GM12878 (cell line): ENCODE results near the gene PDE10A. TPM values are rescaled to one million over a fixed set of nuclear protein-coding genes. Genes with fewer than 3 reads are reported as not detected.

Experiments
- ATAC-seq: fragments of 200-7000 bp; cut with Tn5 transposase; 3 replicates; pipeline ENCODE4 v1.9.1; 2020; ENCODE audit warnings: mild to moderate bottlenecking, moderate library complexity
- BruUV-seq: library from RNA; stranded (reverse); fragments of 400-500 nt; replicated peaks from 2 replicates; lab custom pipeline; 2021; lab: Mats Ljungman, UMichigan
- CTCF ChIA-PET: fragments of 300-600 bp; sonication (Branson Sonifier 250); formaldehyde crosslinking; extraction: SDS; loops from one replicate; lab custom pipeline; 2021; ENCODE audit warnings: inconsistent platforms; lab: Yijun Ruan, JAX
- POLR2A ChIA-PET: fragments of 350-600 bp; formaldehyde crosslinking; extraction: SDS; loops from one replicate; lab custom pipeline; 2021; ENCODE audit warnings: inconsistent platforms; lab: Charles Lee
- RAD21 ChIA-PET: fragments of 300-600 bp; sonication (Branson Sonifier 250); formaldehyde crosslinking; loops from one replicate; lab custom pipeline; 2023; ENCODE audit warnings: antibody characterized with exemption; ENCODE audit not compliant: unreplicated experiment; lab: Charles Lee
- SMC1A ChIA-PET: fragments of 300-600 bp; sonication (Branson Sonifier 250); formaldehyde crosslinking; loops from one replicate; lab custom pipeline; 2023; ENCODE audit not compliant: unreplicated experiment, uncharacterized antibody; lab: Charles Lee
- DNase-seq: peaks from one replicate; pipeline ENCODE4 v3.0.0-alpha.2; 2011; ENCODE audit warnings: low read depth, low spot score
- FAIRE-seq: peaks from 3 replicates; lab custom pipeline; 2011; peaks lifted over from hg19 to GRCh38; lab: Jason Lieb, UNC
- H2AFZ ChIP-seq: 2 replicates; pipeline ENCODE4 v1.6.0; 2011; ENCODE audit warnings: low read depth, low read length, control low read depth; ENCODE audit not compliant: control insufficient read depth
- H3K27ac ChIP-seq: 2 replicates; pipeline ENCODE4 v1.5.1; 2011; ENCODE audit warnings: control low read depth; ENCODE audit not compliant: control insufficient read depth, insufficient read depth
- H3K27me3 ChIP-seq, 2 experiments: replicated peaks in 1 of 2; 2 replicates each; pipeline versions ENCODE4 v1.6.0 to v1.6.1; 2011; ENCODE audit warnings: low read length in 1 of 2; ENCODE audit not compliant: control insufficient read depth in 2 of 2, insufficient read depth in 2 of 2
- H3K36me3 ChIP-seq, 2 experiments: 2 replicates each; pipeline ENCODE4 v1.5.1; 2011; ENCODE audit warnings: low read length in 1 of 2; ENCODE audit not compliant: control insufficient read depth in 2 of 2, insufficient read depth in 2 of 2
- H3K4me1 ChIP-seq: 2 replicates; pipeline ENCODE4 v1.6.1; 2011; ENCODE audit warnings: mild to moderate bottlenecking, low read length, moderate library complexity, mixed read lengths; ENCODE audit not compliant: control insufficient read depth, insufficient read depth
- H3K4me2 ChIP-seq: 2 replicates; pipeline ENCODE4 v1.6.0; 2011; ENCODE audit warnings: control low read depth; ENCODE audit not compliant: control insufficient read depth, insufficient read depth
- H3K4me3 ChIP-seq: fragments of 200-600 bp; sonication (generic); 2 replicates; pipeline ENCODE4 v1.5.1; 2016
- H3K79me2 ChIP-seq: 2 replicates; pipeline ENCODE4 v1.6.0; 2011; ENCODE audit warnings: low read length; ENCODE audit not compliant: control insufficient read depth, insufficient read depth
- H3K9ac ChIP-seq: 2 replicates; pipeline ENCODE4 v1.8.0; 2011; ENCODE audit warnings: low read length, control low read depth, mixed read lengths; ENCODE audit not compliant: control insufficient read depth, insufficient read depth
- H3K9me3 ChIP-seq: replicated peaks from 3 replicates; pipeline ENCODE4 v1.5.1; 2011; ENCODE audit warnings: mild to moderate bottlenecking, low read length; ENCODE audit not compliant: control insufficient read depth, insufficient read depth
- H4K20me1 ChIP-seq: 2 replicates; pipeline ENCODE4 v1.6.0; 2011; ENCODE audit not compliant: control insufficient read depth, insufficient read depth
- CREB1 ChIP-seq: IDR thresholded peaks from 2 replicates; pipeline ENCODE4 v1.6.1; 2012; ENCODE audit warnings: low read depth, mild to moderate bottlenecking, inconsistent platforms
- FOXK2 ChIP-seq: fragments of 450-650 bp; IDR thresholded peaks from 2 replicates; pipeline ENCODE4 v1.6.1; 2017; ENCODE audit warnings: mild to moderate bottlenecking, moderate library complexity
- HDAC2 ChIP-seq: fragments of 200-600 bp; sonication (generic); IDR thresholded peaks from 2 replicates; pipeline ENCODE4 v1.6.1; 2017
- NR2C1 ChIP-seq: fragments of 450-650 bp; IDR thresholded peaks from 2 replicates; pipeline ENCODE4 v1.6.1; 2017; ENCODE audit warnings: antibody characterized with exemption, mild to moderate bottlenecking, moderate library complexity
- STAT1 ChIP-seq: fragments of 450-650 bp; conservative IDR thresholded peaks from 2 replicates; pipeline ENCODE4 v1.6.1; 2014; ENCODE audit warnings: antibody characterized with exemption, mild to moderate bottlenecking
- TAF1 ChIP-seq: IDR thresholded peaks from 2 replicates; pipeline ENCODE4 v1.6.1; 2011; ENCODE audit warnings: mild to moderate bottlenecking, low read depth, low read length, borderline replicate concordance
- TCF12 ChIP-seq: IDR thresholded peaks from 2 replicates; pipeline ENCODE4 v1.6.1; 2011; ENCODE audit warnings: low read depth, mild to moderate bottlenecking, low read length
- TCF7 ChIP-seq: IDR thresholded peaks from 2 replicates; pipeline ENCODE4 v1.6.1; 2014; ENCODE audit warnings: antibody characterized with exemption, borderline replicate concordance
- ZNF24 ChIP-seq: fragments of 450-650 bp; IDR thresholded peaks from 2 replicates; pipeline ENCODE4 v1.6.1; 2017; ENCODE audit warnings: antibody characterized with exemption, mild to moderate bottlenecking
- WGBS: methylation state at CpG from one replicate; pipeline ENCODE4 v1.1.6; 2016; ENCODE audit warnings: low lambda C conversion rate; ENCODE audit not compliant: insufficient replicate concordance, insufficient coverage; ENCODE audit errors: missing lambda C conversion rate; 5-methylcytosine and 5-hydroxymethylcytosine counted together
- in situ Hi-C: fragments of 300-500 bp; cut with MboI; formaldehyde crosslinking; loops from 9 replicates; pipeline ENCODE4 v1.14.3; 2018; ENCODE audit warnings: mixed read lengths
- intact Hi-C: fragments of 100-400 bp; cut with micrococcal nuclease; formaldehyde crosslinking; loops from one replicate; pipeline ENCODE4 v1.14.2; 2022; ENCODE audit not compliant: unreplicated experiment
- polyA plus RNA-seq, 11 experiments: library from polyadenylated mRNA; depleted of rRNA in 4 of 11; unstranded in 6 of 11; stranded (reverse) in 5 of 11; fragments of >200 nt; fragmentation: Nextera tagmentation in 4 of 11; fragmentation: Illumina TruSeq in 1 of 11; extraction: Ambion mirVana in 4 of 11; extraction: Trizol in 1 of 11; gene quantifications; 1 replicate in 1 of 11; 2 replicates in 10 of 11; pipeline versions ENCODE4 v1.2.1 to v1.2.3, GENCODE V29; 2011 to 2016; ENCODE audit warnings: inconsistent platforms in 2 of 11, missing spikeins in 2 of 11, low read depth in 1 of 11
- total RNA-seq, 4 experiments: library from RNA; depleted of rRNA in 3 of 4; stranded (reverse); fragments of >200 nt in 3 of 4; fragmentation: Illumina TruSeq in 1 of 4; extraction: Trizol in 1 of 4; gene quantifications; 2 replicates each; pipeline versions ENCODE4 v1.2.1 to v1.2.3, GENCODE V29; 2013 to 2021
- TF ChIP-seq, protein P1 (sequence below): IDR thresholded peaks from 2 replicates; pipeline ENCODE4 v1.6.1; 2012; ENCODE audit warnings: low read depth, low read length, improper control_type of control experiment
- TF ChIP-seq, protein P2 (sequence below): IDR thresholded peaks from 2 replicates; pipeline ENCODE4 v1.6.1; 2012; ENCODE audit warnings: improper control_type of control experiment, low read depth, low read length; ENCODE audit not compliant: insufficient replicate concordance
- TF ChIP-seq, protein P3 (sequence below): IDR thresholded peaks from 2 replicates; pipeline ENCODE4 v1.6.1; 2011; ENCODE audit warnings: low read depth, mild to moderate bottlenecking, low read length, moderate library complexity, borderline replicate concordance; ENCODE audit errors: extremely low read depth
- TF ChIP-seq, protein P4 (sequence below): IDR thresholded peaks from 2 replicates; pipeline ENCODE4 v1.6.1; 2011; ENCODE audit warnings: low read depth, low read length, improper control_type of control experiment, borderline replicate concordance
- TF ChIP-seq, protein P5 (sequence below): fragments of 150-350 bp; IDR thresholded peaks from 2 replicates; pipeline ENCODE4 v1.6.1; 2014; ENCODE audit warnings: mild to moderate bottlenecking, low read depth, low read length
- TF ChIP-seq, protein P6 (sequence below), 3 experiments: IDR thresholded peaks in 2 of 3; conservative IDR thresholded peaks in 1 of 3; 2 replicates each; pipeline ENCODE4 v1.5.1; 2011; ENCODE audit warnings: low read depth in 3 of 3, low read length in 3 of 3, mild to moderate bottlenecking in 3 of 3, control low read depth in 2 of 3, moderate library complexity in 2 of 3, inconsistent platforms in 1 of 3, mixed read lengths in 1 of 3; ENCODE audit not compliant: control insufficient read depth in 2 of 3, insufficient read depth in 1 of 3; ENCODE audit errors: extremely low read depth in 1 of 3

PDE10A gene
- total and polyA plus RNA-seq, 10 of the 15 experiments (the other 5 are each of a cell fraction or from before 2014, with no cell fraction given), result under 0.01 to 1.3 (median 0.03) TPM; not detected in 2

DNA sequence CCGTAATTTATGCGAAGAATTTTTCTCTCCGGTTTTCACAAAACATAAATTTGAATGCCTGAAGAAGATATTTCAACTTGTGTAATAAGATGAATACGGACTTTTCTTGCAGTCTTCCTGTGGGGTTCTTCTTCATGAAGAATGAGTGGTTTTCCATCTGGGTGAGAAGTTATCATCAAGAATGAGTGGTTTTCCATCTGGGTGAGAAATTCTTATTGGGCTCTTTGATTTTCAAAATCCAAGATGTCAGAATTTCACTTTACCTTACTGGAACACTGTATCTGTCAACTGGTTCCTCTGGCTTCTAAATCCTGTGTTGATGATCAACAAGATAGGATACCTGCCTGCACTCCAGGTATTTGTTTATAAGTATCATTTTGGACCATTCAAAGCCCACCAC, 193.6 kb downstream of the PDE10A start:
- ChIA-PET RAD21 (no interaction called here), CTCF (no interaction called here), POLR2A (no interaction called here), SMC1A (no interaction called here)
- in situ Hi-C loops, result no loop called here
- WGBS, result 42% methylated on average over 4 of the region's 4 CpGs
- no peaks in the 10 kb centered on the region for H3K36me3 ChIP-seq
- FAIRE-seq (no peak), ATAC-seq (no peak), DNase-seq (no peak)
- H4K20me1 ChIP-seq, result no peaks in the 10 kb centered on the region
- no peak overlapping the region for H3K27ac ChIP-seq
- BruUV-seq, result no TSS peak
- H2AFZ ChIP-seq, result no peak overlapping the region
- no peaks in the 10 kb centered on the region for H3K27me3 ChIP-seq
- no peak overlapping the region for H3K4me2 ChIP-seq
- H3K9me3 ChIP-seq, result no peaks in the 10 kb centered on the region
- no peaks in the 10 kb centered on the region for H3K79me2 ChIP-seq
- H3K9ac ChIP-seq, result no peak overlapping the region
- no peaks in the 10 kb centered on the region for H3K4me1 ChIP-seq
- H3K4me3 ChIP-seq, result no peak overlapping the region
- intact Hi-C loops, result no loop called here
- no peak for TF ChIP-seq NR2C1
- no peak for TF ChIP-seq FOXK2
- no peak for TF ChIP-seq STAT1
- no peak for TF ChIP-seq TCF7
- TF ChIP-seq, protein P1, sequence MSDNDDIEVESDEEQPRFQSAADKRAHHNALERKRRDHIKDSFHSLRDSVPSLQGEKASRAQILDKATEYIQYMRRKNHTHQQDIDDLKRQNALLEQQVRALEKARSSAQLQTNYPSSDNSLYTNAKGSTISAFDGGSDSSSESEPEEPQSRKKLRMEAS, result no peak
- no peak for TF ChIP-seq TCF12
- TF ChIP-seq TAF1, result no peak
- TF ChIP-seq, protein P2, sequence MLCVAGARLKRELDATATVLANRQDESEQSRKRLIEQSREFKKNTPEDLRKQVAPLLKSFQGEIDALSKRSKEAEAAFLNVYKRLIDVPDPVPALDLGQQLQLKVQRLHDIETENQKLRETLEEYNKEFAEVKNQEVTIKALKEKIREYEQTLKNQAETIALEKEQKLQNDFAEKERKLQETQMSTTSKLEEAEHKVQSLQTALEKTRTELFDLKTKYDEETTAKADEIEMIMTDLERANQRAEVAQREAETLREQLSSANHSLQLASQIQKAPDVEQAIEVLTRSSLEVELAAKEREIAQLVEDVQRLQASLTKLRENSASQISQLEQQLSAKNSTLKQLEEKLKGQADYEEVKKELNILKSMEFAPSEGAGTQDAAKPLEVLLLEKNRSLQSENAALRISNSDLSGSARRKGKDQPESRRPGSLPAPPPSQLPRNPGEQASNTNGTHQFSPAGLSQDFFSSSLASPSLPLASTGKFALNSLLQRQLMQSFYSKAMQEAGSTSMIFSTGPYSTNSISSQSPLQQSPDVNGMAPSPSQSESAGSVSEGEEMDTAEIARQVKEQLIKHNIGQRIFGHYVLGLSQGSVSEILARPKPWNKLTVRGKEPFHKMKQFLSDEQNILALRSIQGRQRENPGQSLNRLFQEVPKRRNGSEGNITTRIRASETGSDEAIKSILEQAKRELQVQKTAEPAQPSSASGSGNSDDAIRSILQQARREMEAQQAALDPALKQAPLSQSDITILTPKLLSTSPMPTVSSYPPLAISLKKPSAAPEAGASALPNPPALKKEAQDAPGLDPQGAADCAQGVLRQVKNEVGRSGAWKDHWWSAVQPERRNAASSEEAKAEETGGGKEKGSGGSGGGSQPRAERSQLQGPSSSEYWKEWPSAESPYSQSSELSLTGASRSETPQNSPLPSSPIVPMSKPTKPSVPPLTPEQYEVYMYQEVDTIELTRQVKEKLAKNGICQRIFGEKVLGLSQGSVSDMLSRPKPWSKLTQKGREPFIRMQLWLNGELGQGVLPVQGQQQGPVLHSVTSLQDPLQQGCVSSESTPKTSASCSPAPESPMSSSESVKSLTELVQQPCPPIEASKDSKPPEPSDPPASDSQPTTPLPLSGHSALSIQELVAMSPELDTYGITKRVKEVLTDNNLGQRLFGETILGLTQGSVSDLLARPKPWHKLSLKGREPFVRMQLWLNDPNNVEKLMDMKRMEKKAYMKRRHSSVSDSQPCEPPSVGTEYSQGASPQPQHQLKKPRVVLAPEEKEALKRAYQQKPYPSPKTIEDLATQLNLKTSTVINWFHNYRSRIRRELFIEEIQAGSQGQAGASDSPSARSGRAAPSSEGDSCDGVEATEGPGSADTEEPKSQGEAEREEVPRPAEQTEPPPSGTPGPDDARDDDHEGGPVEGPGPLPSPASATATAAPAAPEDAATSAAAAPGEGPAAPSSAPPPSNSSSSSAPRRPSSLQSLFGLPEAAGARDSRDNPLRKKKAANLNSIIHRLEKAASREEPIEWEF, result no peak
- TF ChIP-seq ZNF24, result no peak
- no peak for TF ChIP-seq CREB1
- TF ChIP-seq, protein P3, sequence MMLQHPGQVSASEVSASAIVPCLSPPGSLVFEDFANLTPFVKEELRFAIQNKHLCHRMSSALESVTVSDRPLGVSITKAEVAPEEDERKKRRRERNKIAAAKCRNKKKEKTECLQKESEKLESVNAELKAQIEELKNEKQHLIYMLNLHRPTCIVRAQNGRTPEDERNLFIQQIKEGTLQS, result no peak
- no peak for TF ChIP-seq HDAC2
- TF ChIP-seq, protein P4, sequence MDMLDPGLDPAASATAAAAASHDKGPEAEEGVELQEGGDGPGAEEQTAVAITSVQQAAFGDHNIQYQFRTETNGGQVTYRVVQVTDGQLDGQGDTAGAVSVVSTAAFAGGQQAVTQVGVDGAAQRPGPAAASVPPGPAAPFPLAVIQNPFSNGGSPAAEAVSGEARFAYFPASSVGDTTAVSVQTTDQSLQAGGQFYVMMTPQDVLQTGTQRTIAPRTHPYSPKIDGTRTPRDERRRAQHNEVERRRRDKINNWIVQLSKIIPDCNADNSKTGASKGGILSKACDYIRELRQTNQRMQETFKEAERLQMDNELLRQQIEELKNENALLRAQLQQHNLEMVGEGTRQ, result no peak
- TF ChIP-seq, protein P5, sequence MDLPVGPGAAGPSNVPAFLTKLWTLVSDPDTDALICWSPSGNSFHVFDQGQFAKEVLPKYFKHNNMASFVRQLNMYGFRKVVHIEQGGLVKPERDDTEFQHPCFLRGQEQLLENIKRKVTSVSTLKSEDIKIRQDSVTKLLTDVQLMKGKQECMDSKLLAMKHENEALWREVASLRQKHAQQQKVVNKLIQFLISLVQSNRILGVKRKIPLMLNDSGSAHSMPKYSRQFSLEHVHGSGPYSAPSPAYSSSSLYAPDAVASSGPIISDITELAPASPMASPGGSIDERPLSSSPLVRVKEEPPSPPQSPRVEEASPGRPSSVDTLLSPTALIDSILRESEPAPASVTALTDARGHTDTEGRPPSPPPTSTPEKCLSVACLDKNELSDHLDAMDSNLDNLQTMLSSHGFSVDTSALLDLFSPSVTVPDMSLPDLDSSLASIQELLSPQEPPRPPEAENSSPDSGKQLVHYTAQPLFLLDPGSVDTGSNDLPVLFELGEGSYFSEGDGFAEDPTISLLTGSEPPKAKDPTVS, result no peak
- TF ChIP-seq, protein P6, sequence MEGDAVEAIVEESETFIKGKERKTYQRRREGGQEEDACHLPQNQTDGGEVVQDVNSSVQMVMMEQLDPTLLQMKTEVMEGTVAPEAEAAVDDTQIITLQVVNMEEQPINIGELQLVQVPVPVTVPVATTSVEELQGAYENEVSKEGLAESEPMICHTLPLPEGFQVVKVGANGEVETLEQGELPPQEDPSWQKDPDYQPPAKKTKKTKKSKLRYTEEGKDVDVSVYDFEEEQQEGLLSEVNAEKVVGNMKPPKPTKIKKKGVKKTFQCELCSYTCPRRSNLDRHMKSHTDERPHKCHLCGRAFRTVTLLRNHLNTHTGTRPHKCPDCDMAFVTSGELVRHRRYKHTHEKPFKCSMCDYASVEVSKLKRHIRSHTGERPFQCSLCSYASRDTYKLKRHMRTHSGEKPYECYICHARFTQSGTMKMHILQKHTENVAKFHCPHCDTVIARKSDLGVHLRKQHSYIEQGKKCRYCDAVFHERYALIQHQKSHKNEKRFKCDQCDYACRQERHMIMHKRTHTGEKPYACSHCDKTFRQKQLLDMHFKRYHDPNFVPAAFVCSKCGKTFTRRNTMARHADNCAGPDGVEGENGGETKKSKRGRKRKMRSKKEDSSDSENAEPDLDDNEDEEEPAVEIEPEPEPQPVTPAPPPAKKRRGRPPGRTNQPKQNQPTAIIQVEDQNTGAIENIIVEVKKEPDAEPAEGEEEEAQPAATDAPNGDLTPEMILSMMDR (IDR thresholded peaks at IDR 0.05 in 2 of 3, conservative IDR thresholded peaks at IDR 0.05 in 1 of 3; ENCODE audit: control insufficient read depth in 2 of 3, extremely low read depth in 1 of 3, insufficient read depth in 1 of 3, low read depth in 3 of 3, low read length in 3 of 3), result no peak
